RWPE1 (cell line): ENCODE results near the gene NEBL.

Experiments
- CTCF ChIA-PET: fragments of 350-600 bp; sonication (Branson Sonifier 250); formaldehyde crosslinking; extraction: SDS; loops from one replicate; lab custom pipeline; 2021; lab: Yijun Ruan, JAX
- POLR2A ChIA-PET: fragments of 400-600 bp; formaldehyde crosslinking; extraction: SDS; loops from one replicate; lab custom pipeline; 2020; ENCODE audit warnings: antibody characterized with exemption; ENCODE audit not compliant: low non-redundant PET; lab: Yijun Ruan, JAX
- DNase-seq: peaks from one replicate; pipeline ENCODE4 v3.0.0; 2012; ENCODE audit warnings: low spot score
- H3K27ac ChIP-seq: fragments of 450-650 bp; 2 replicates; pipeline ENCODE4 v1.5.1; 2017
- TF ChIP-seq, protein P1 (sequence below): fragments of 450-650 bp; conservative IDR thresholded peaks from 2 replicates; pipeline ENCODE4 v1.5.1; 2017; ENCODE audit warnings: low read depth, mild to moderate bottlenecking

The NEBL gene

DNA sequence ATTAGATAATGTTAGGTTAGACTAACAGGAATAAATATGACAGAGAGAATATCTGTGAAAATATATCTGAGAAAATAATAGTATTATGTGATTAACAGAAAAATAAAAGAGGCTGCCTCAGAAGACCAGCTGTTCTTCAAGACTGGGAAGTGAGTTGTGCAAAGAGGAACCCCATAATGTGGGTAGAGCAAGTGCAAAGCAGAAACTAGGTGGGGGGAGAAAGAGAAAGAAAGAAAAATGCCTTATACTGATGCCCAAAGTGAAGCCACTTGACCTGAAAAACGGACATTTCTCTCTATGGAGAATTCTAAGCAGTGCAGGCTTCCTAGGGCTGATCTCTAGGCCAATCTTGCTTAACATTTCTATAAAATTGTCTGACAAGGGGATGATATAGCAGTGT lies 3.8 kb downstream of the NEBL start:
- ChIA-PET CTCF (no interaction called here), POLR2A (no interaction called here)
- TF ChIP-seq, protein P1, sequence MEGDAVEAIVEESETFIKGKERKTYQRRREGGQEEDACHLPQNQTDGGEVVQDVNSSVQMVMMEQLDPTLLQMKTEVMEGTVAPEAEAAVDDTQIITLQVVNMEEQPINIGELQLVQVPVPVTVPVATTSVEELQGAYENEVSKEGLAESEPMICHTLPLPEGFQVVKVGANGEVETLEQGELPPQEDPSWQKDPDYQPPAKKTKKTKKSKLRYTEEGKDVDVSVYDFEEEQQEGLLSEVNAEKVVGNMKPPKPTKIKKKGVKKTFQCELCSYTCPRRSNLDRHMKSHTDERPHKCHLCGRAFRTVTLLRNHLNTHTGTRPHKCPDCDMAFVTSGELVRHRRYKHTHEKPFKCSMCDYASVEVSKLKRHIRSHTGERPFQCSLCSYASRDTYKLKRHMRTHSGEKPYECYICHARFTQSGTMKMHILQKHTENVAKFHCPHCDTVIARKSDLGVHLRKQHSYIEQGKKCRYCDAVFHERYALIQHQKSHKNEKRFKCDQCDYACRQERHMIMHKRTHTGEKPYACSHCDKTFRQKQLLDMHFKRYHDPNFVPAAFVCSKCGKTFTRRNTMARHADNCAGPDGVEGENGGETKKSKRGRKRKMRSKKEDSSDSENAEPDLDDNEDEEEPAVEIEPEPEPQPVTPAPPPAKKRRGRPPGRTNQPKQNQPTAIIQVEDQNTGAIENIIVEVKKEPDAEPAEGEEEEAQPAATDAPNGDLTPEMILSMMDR: no peak
- no peak for DNase-seq
- no peak overlapping the region for H3K27ac ChIP-seq

DNA sequence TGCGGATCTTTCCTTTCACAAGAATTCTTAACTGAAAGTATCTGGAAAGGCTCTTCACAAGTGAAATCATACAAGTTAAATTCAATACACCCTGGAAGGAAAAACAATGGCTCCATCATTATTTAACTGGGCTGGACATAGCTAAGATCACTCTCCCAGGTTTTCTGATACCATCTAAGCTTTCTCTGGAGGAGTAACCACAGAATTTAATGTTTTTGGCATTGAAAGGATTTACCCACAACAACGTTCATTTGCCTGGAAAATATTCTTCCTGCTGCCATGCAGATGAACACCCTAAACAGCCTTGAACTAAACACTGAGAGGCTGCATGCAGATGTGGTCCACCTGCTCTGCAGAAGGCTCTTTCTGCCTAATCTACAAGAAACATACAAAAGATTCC lies 4.3 kb downstream of the NEBL start:
- POLR2A ChIA-PET: no interaction called here
- TF ChIP-seq, protein P1: no peak
- H3K27ac ChIP-seq: no peak overlapping the region
- no peak for DNase-seq
- CTCF ChIA-PET: no interaction called here

DNA sequence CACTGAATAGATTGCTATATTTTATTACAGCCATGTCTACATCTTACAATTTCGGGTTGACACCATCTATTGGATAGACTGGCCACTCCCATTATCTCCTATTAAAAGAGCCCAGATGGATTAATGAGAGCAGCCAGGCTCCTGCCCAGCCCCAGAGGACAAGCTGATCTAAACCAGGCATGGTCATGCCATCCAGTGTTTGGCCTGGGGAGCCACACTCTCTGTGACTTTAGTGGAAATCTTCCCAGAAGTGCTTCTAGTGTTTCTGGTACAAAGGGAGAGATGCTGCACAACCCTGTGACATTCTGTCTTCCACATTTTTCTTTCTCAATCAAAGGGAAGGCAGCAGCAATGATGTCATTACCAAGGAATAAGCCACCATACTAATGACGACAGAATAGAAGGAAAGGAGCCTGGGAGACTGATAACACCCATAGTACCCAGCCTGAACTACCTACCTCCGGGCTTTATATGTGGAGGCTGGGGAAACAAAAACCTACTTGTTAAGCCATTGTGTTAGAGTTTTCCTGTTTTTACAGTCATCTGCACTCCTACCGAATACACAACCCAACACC lies 5.0 kb downstream of the NEBL start:
- TF ChIP-seq, protein P1: no peak

DNA sequence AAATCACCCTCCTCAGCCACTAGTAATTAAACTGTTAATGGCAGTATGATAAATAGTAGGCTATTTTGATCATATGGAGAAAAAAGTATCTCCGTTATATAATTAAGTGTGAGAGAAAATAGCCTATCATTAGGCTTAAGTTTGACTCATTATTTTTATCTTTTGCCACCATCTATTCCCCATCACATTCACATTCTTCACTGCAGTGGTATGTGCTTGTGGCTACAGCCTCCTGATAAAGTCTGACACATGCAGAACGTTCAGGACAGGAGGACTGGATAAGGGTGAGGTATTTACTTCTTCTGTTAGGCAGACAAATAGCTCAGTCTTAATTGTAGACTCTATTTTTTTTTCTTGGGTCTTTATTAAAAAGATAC lies 5.8 kb downstream of the NEBL start:
- TF ChIP-seq, protein P1: no peak
- ChIA-PET CTCF (interaction anchor here (0.5 kb wide), 1 partner anchor 23 kb away, joined by 4 read pairs; no protein-coding TSS in a partner anchor), POLR2A (no interaction called here)
- no peak for DNase-seq
- no peak overlapping the region for H3K27ac ChIP-seq

More for the DNA sequence above, 5.0 kb downstream of the NEBL start:
- POLR2A ChIA-PET: no interaction called here
- CTCF ChIA-PET: interaction anchor here (0.5 kb wide), 1 partner anchor 24 kb away, joined by 4 read pairs; no protein-coding TSS in a partner anchor
- DNase-seq: no peak
- no peak overlapping the region for H3K27ac ChIP-seq

DNA sequence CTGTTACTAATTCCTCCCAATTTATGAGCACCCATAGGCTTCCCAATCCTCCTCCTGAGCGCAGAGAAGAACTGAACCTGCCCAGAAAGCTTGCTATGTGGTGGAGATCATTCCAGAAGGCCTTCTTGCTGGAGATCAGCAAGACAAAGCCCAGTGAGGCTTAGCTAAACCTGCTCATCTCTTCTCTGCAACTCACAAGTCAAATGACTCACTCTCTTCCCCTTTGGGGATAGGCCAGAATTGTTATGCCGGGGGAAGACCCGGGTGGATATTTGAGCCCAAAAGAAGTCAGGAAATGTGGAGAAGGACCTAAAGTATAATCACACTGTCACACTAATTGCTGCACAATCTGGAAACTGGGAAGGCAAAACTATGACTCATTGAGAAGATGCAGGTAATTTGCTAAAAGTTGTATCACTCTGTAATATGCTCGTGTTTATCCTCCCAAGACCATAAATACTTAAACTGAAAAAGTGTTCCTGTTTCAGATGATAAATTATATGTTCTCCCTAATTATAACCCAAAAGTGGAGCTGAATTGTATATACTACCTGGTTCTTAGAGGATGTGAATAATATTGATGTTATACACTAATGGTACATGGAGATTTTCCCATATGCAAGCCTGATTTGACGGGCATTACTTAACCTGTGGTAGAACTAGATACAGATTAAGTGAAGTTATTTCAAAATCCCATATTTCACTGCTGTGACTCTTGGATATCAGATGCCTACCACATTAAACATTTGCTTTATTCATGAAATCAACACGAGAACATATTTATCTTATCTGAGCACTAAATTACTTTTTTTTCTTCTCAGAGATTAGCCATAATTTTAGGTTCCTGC lies 6.4 kb downstream of the NEBL start:
- CTCF ChIA-PET: no interaction called here
- POLR2A ChIA-PET: no interaction called here
- no peak for DNase-seq
- TF ChIP-seq, protein P1: no peak
- H3K27ac ChIP-seq: no peak overlapping the region

DNA sequence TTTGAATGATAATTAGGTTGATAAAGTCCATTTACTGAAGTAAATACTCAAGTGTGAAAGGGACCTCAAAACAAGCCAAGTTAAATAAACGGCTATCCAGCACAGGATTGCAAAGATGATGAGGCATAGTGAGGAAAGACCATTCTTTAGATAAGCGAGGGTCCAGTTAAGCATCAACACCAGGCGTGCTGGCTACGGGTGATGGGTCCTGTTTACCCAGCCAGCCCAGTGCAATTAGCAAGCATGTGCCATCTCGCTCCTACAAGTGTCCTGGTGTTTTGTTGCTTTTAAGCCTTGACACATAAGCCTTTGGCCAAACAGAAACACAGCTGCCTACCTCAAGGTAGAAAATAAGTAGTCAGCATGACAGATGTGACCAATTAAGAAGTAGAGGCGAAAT lies 7.1 kb downstream of the NEBL start:
- no peak overlapping the region for H3K27ac ChIP-seq
- ChIA-PET POLR2A (no interaction called here), CTCF (no interaction called here)
- DNase-seq: no peak
- TF ChIP-seq, protein P1: no peak
